H9 (cell line): ENCODE results near the gene MPST. TPM values are rescaled to one million over a fixed set of nuclear protein-coding genes. Genes with fewer than 3 reads are reported as not detected.

ENCODE experiments used
- DNase-seq: peaks from one replicate; pipeline ENCODE4 v3.0.0-alpha.2; 2017
- H2AFZ ChIP-seq: one replicate; pipeline ENCODE4 v1.6.1; 2013; ENCODE audit warnings: mild to moderate bottlenecking, low read length, control low read depth, moderate library complexity
- H2AK5ac ChIP-seq: 2 replicates; pipeline ENCODE4 v1.6.1; 2013; ENCODE audit warnings: low read length, control low read depth, mixed read lengths; ENCODE audit not compliant: insufficient read length
- H2BK120ac ChIP-seq: one replicate; pipeline ENCODE4 v1.6.1; 2013; ENCODE audit warnings: low read depth, mild to moderate bottlenecking, low read length, control low read depth, inconsistent platforms; ENCODE audit not compliant: poor library complexity, severe bottlenecking
- H2BK12ac ChIP-seq: 2 replicates; pipeline ENCODE4 v1.6.1; 2013; ENCODE audit warnings: low read length, control low read depth, mixed read lengths, low read depth; ENCODE audit not compliant: insufficient read length
- H2BK15ac ChIP-seq: 2 replicates; pipeline ENCODE4 v1.6.1; 2013; ENCODE audit warnings: low read depth, low read length, control low read depth
- H2BK20ac ChIP-seq: one replicate; pipeline ENCODE4 v1.6.1; 2013; ENCODE audit warnings: low read depth, mild to moderate bottlenecking, low read length, control low read depth, inconsistent platforms; ENCODE audit not compliant: poor library complexity, severe bottlenecking
- H2BK5ac ChIP-seq: 2 replicates; pipeline ENCODE4 v1.6.1; 2013; ENCODE audit warnings: low read length, control low read depth, mixed read lengths; ENCODE audit not compliant: insufficient read length
- H3K14ac ChIP-seq: 2 replicates; pipeline ENCODE4 v1.6.1; 2013; ENCODE audit warnings: low read length, control low read depth; ENCODE audit not compliant: insufficient read depth
- H3K18ac ChIP-seq: 2 replicates; pipeline ENCODE4 v1.6.1; 2013; ENCODE audit warnings: low read depth, mild to moderate bottlenecking, mixed read lengths, low read length, control low read depth; ENCODE audit not compliant: insufficient read length
- H3K23ac ChIP-seq: 2 replicates; pipeline ENCODE4 v1.6.1; 2013; ENCODE audit warnings: low read length, control low read depth, mixed read lengths, low read depth; ENCODE audit not compliant: insufficient read length
- H3K23me2 ChIP-seq: 2 replicates; pipeline ENCODE4 v1.6.1; 2013; ENCODE audit warnings: low read depth, mild to moderate bottlenecking, mixed read lengths, low read length, control low read depth; ENCODE audit not compliant: insufficient read length, poor library complexity, severe bottlenecking
- H3K27ac ChIP-seq: 2 replicates; pipeline ENCODE4 v1.5.1; 2013; ENCODE audit warnings: low read length, control low read depth, mixed read lengths, low read depth; ENCODE audit not compliant: insufficient read length
- H3K27me3 ChIP-seq: 2 replicates; pipeline ENCODE4 v1.6.1; 2013; ENCODE audit warnings: low read length, control low read depth, inconsistent platforms; ENCODE audit not compliant: insufficient read depth
- H3K4ac ChIP-seq: 2 replicates; pipeline ENCODE4 v1.6.1; 2013; ENCODE audit warnings: low read depth, mild to moderate bottlenecking, control low read depth, inconsistent platforms, low read length, moderate library complexity
- H3K4me1 ChIP-seq: 2 replicates; pipeline ENCODE4 v1.6.1; 2013; ENCODE audit warnings: low read length, control low read depth, inconsistent platforms; ENCODE audit not compliant: insufficient read depth
- H3K4me2 ChIP-seq: 2 replicates; pipeline ENCODE4 v1.6.1; 2013; ENCODE audit warnings: low read length, control low read depth, mixed read lengths; ENCODE audit not compliant: insufficient read length, insufficient read depth
- H3K56ac ChIP-seq: 2 replicates; pipeline ENCODE4 v1.6.1; 2013; ENCODE audit warnings: low read depth, mild to moderate bottlenecking, mixed read lengths, low read length, control low read depth; ENCODE audit not compliant: insufficient read length
- H3K79me1 ChIP-seq: 2 replicates; pipeline ENCODE4 v1.6.1; 2013; ENCODE audit warnings: low read depth, mild to moderate bottlenecking, moderate library complexity, low read length, control low read depth, inconsistent platforms; ENCODE audit not compliant: insufficient read depth, poor library complexity, severe bottlenecking
- H3K79me2 ChIP-seq: 2 replicates; pipeline ENCODE4 v1.6.1; 2013; ENCODE audit warnings: low read length, control low read depth, inconsistent platforms; ENCODE audit not compliant: insufficient read depth
- H3K9ac ChIP-seq: 2 replicates; pipeline ENCODE4 v1.6.1; 2013; ENCODE audit warnings: low read length, control low read depth, mixed read lengths; ENCODE audit not compliant: insufficient read length; ENCODE audit errors: extremely low read depth
- H3K9me3 ChIP-seq: one replicate; pipeline ENCODE4 v1.6.1; 2013; ENCODE audit warnings: low read depth, low read length, inconsistent platforms; ENCODE audit not compliant: control insufficient read depth
- H3T11ph ChIP-seq: one replicate; pipeline ENCODE4 v1.6.1; 2013; ENCODE audit warnings: mild to moderate bottlenecking, low read length, control low read depth, inconsistent platforms
- H4K20me1 ChIP-seq: one replicate; pipeline ENCODE4 v1.6.1; 2013; ENCODE audit not compliant: control insufficient read depth, insufficient read length, insufficient read depth
- H4K5ac ChIP-seq: 2 replicates; pipeline ENCODE4 v1.6.1; 2013; ENCODE audit warnings: low read depth, mild to moderate bottlenecking, mixed read lengths, low read length, control low read depth; ENCODE audit not compliant: insufficient read length
- H4K8ac ChIP-seq: replicated peaks from 2 replicates; pipeline ENCODE4 v1.6.1; 2013; ENCODE audit warnings: low read length, control low read depth, mixed read lengths, low read depth; ENCODE audit not compliant: insufficient read length
- H4K91ac ChIP-seq: 2 replicates; pipeline ENCODE4 v1.6.1; 2013; ENCODE audit warnings: low read depth, mild to moderate bottlenecking, moderate library complexity, mixed read lengths, low read length, control low read depth; ENCODE audit not compliant: insufficient read length
- H3K27ac Mint-ChIP-seq, 3 experiments: 2 replicates in 2 of 3; 3 replicates in 1 of 3; pipeline ENCODE4 v1.8.0; 2020 to 2021; ENCODE audit warnings: mixed read lengths in 3 of 3, mild to moderate bottlenecking in 1 of 3, moderate library complexity in 1 of 3
- H3K27me3 Mint-ChIP-seq: 2 replicates; pipeline ENCODE4 v1.8.0; 2021; ENCODE audit warnings: low read depth, mild to moderate bottlenecking, moderate library complexity, mixed read lengths
- H3K36me3 Mint-ChIP-seq, 3 experiments: 2 replicates in 2 of 3; 3 replicates in 1 of 3; pipeline ENCODE4 v1.8.0; 2020 to 2021; ENCODE audit warnings: low read depth in 3 of 3, mixed read lengths in 3 of 3; ENCODE audit not compliant: insufficient read depth in 1 of 3
- H3K4me1 Mint-ChIP-seq, 2 experiments: 2 replicates each; pipeline ENCODE4 v1.8.0; 2020; ENCODE audit warnings: mixed read lengths in 2 of 2
- H3K4me3 Mint-ChIP-seq, 2 experiments: 2 replicates in 1 of 2; 3 replicates in 1 of 2; pipeline ENCODE4 v1.8.0; 2020 to 2021; ENCODE audit warnings: mild to moderate bottlenecking in 2 of 2, mixed read lengths in 2 of 2, moderate library complexity in 1 of 2
- H3K9me3 Mint-ChIP-seq, 2 experiments: 2 replicates in 1 of 2; 3 replicates in 1 of 2; pipeline ENCODE4 v1.8.0; 2020; ENCODE audit warnings: mild to moderate bottlenecking in 2 of 2, mixed read lengths in 2 of 2, moderate library complexity in 1 of 2
- CTCF ChIP-seq: fragments of 200-600 bp; sonication (generic); conservative IDR thresholded peaks from 3 replicates; pipeline ENCODE4 v1.8.0; 2021; ENCODE audit warnings: antibody characterized with exemption, mild to moderate bottlenecking
- WGBS: extraction: QIAGEN DNeasy Blood & Tissue Kit; methylation state at CpG from one replicate; pipeline ENCODE4 v1.1.7; 2013; ENCODE audit warnings: missing lambda C conversion rate, low lambda C conversion rate, mixed read lengths; ENCODE audit not compliant: insufficient read length; ENCODE audit errors: extremely low coverage; 5-methylcytosine and 5-hydroxymethylcytosine counted together
- total RNA-seq: library from RNA; stranded (reverse); gene quantifications from 2 replicates; pipeline ENCODE4 v1.2.1, GENCODE V29; 2021

The MPST gene
- total RNA-seq, 1 experiment from 2014 or later: 70.5 TPM

DNA sequence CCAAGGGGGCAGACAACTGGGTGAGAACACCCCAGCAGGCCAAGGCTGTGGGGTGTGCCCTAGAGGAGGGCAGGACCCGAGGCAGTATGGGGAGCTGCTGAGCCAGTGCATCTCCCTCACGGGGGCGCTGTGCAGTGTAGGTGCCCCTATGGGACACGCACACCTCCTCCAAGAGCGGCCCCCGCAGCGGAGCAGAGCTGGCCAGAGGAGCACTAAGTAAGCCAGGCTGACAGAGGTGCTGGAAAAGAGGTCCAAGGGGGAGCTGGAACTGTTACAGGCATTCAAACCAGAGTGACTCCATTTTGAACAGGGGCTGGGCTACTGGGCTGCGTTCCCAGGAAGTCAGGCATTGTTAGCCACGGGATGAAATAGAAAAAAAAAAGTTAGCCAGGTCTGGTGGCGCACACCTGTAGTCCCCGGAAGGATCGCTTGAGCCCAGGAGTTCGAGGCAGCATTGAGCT lies 42.1 kb upstream of the MPST start:
- Histone ChIP-seq H4K91ac (no peak overlapping the region), H2AK5ac (no peak overlapping the region), H2BK12ac (no peak overlapping the region), H3K14ac (no peak overlapping the region; the same call in 1 of the 2 replicates), H4K8ac (no peak overlapping the region), H3K23ac (no peak overlapping the region), H3K56ac (no peak overlapping the region), H3K27me3 (no peaks in the 10 kb centered on the region), H3K27ac (no peak overlapping the region), H2BK20ac (no peak overlapping the region), H3K9me3 (no peaks in the 10 kb centered on the region), H2AFZ (no peak overlapping the region), H3K23me2 (peaks cover 3% of the 10 kb centered on the region), H2BK5ac (no peak overlapping the region), H3T11ph (no peak overlapping the region), H3K79me2 (no peaks in the 10 kb centered on the region), H3K4me2 (peak overlapping the region; percentile 56), H3K4ac (no peak overlapping the region), H3K4me1 (no peaks in the 10 kb centered on the region), H4K5ac (no peak overlapping the region), H4K20me1 (no peaks in the 10 kb centered on the region), H3K79me1 (no peaks in the 10 kb centered on the region), H2BK120ac (no peak overlapping the region), H3K18ac (peak overlapping the region; percentile 59), H3K9ac (no peak overlapping the region), H2BK15ac (0 out of 2 replicates have a peak overlapping the region, but pooled peaks have one; percentile 49)
- H3K4me1 Mint-ChIP-seq: peaks cover 5 to 13% of the 10 kb centered on the region in 2 experiments; a peak in 3 of 4 replicates
- no peaks in the 10 kb centered on the region for H3K36me3 Mint-ChIP-seq
- WGBS: no CpG with 5 or more reads among the region's 13 CpGs
- H3K4me3 Mint-ChIP-seq: peak overlapping the region; percentile 69 to 78
- H3K27ac Mint-ChIP-seq: peak overlapping the region; percentile 41 to 92 (median 91); a peak in 5 of 7 replicates
- peak; percentile 80 for TF ChIP-seq CTCF
- peaks cover 0 to 2% of the 10 kb centered on the region in 2 experiments; a peak in 1 of 5 replicates for H3K9me3 Mint-ChIP-seq
- peaks cover 38% of the 10 kb centered on the region for H3K27me3 Mint-ChIP-seq
- peak; percentile 93 for DNase-seq
